HG02870 (cell line): ENCODE results near the gene MPZ.
"Not testable (repeated sequence)": the region's sequence is repeated elsewhere in the genome, so short reads cannot be mapped to it uniquely, and the experiment has no call there.

ENCODE experiments used
- ATAC-seq: cut with Tn5 transposase; IDR thresholded peaks from one replicate; pipeline ENCODE4 v1.9.1; 2021; ENCODE audit warnings: mild to moderate bottlenecking, moderate library complexity; ENCODE audit not compliant: unreplicated experiment

Gene MPZ

GRCh38 chr1:161309868-161310267, at the start of gene MPZ:
Gene MPZ (minus strand): TSS chr1:161309968. CDS start chr1:161309905, 63 bp downstream.
- no peak for ATAC-seq

- ATAC-seq = no peak
These were observed 49.5 kb upstream of the MPZ start for GRCh38 chr1:161359291-161359690.

- ATAC-seq = no peak
These were observed 47.3 kb upstream of the MPZ start for GRCh38 chr1:161357073-161357472.

- ATAC-seq = no peak
These were observed 41.7 kb upstream of the MPZ start for GRCh38 chr1:161351482-161351881.

- no peak for ATAC-seq
These were observed 40.9 kb upstream of the MPZ start for GRCh38 chr1:161350671-161351070.

- ATAC-seq = no peak
These were observed 33.1 kb upstream of the MPZ start for GRCh38 chr1:161342821-161343220.

GRCh38 chr1:161342177-161342576, 32.4 kb upstream of the MPZ start:
- ATAC-seq = no peak

GRCh38 chr1:161335796-161336195, 26.0 kb upstream of the MPZ start:
- ATAC-seq = no peak

- no peak for ATAC-seq
These were observed 23.4 kb upstream of the MPZ start for GRCh38 chr1:161333166-161333565.

GRCh38 chr1:161330346-161330745, 20.6 kb upstream of the MPZ start:
- ATAC-seq = no peak

- no peak for ATAC-seq
These were observed 14.3 kb upstream of the MPZ start for GRCh38 chr1:161324020-161324419.

- ATAC-seq = not testable (repeated sequence)
These were observed 6.3 kb upstream of the MPZ start for GRCh38 chr1:161315841-161316674.

GRCh38 chr1:161314201-161314981, 4.6 kb upstream of the MPZ start, which contains the start of gene SDHC:
Gene SDHC (plus strand): TSS chr1:161314381. CDS start chr1:161314406, 25 bp downstream.
- ATAC-seq = peak; percentile 95

- ATAC-seq = no peak
These were observed 3.9 kb upstream of the MPZ start for GRCh38 chr1:161313554-161314200.

- no peak for ATAC-seq
These were observed 1.9 kb upstream of the MPZ start for GRCh38 chr1:161311595-161312181.

GRCh38 chr1:161307892-161308638, 1.7 kb downstream of the MPZ start:
- no peak for ATAC-seq

- no peak for ATAC-seq
These were observed 2.5 kb downstream of the MPZ start for GRCh38 chr1:161307230-161307768.

- ATAC-seq = peak; percentile 75
These were observed 3.8 kb downstream of the MPZ start for GRCh38 chr1:161305867-161306519.
